Neural cell (in vitro differentiated cells): ENCODE results near the gene MYB. TPM values are rescaled to one million over a fixed set of nuclear protein-coding genes. Genes with fewer than 3 reads are reported as not detected.
"Not testable (repeated sequence)": the region's sequence is repeated elsewhere in the genome, so short reads cannot be mapped to it uniquely, and the experiment has no call there.

ENCODE experiments used
- H2AFZ ChIP-seq: fragments of 200-600, 300-800 bp; sonication (generic), shearing (Covaris generic); 2 replicates; pipeline ENCODE4 v1.6.0; 2014; ENCODE audit warnings: low read depth, mild to moderate bottlenecking, antibody characterized with exemption, low read length, moderate library complexity
- H3F3A ChIP-seq: fragments of 200-600 bp; shearing (Covaris generic); 2 replicates; pipeline ENCODE4 v1.6.1; 2016; ENCODE audit warnings: mild to moderate bottlenecking, moderate library complexity, mixed read lengths, antibody characterized with exemption, low read length; ENCODE audit not compliant: insufficient read depth, poor library complexity, severe bottlenecking
- H3K27ac ChIP-seq: fragments of 200-600, 300-800 bp; sonication (generic), shearing (Covaris generic); 2 replicates; pipeline ENCODE4 v1.5.1; 2014; ENCODE audit warnings: mild to moderate bottlenecking, low read length, moderate library complexity
- H3K27me3 ChIP-seq: fragments of 300-800, 200-600 bp; sonication (generic), shearing (Covaris generic); 2 replicates; pipeline ENCODE4 v1.6.0; 2014; ENCODE audit warnings: mild to moderate bottlenecking, low read depth, low read length, moderate library complexity; ENCODE audit not compliant: insufficient read depth
- H3K36me3 ChIP-seq: fragments of 300-800, 200-600 bp; sonication (generic), shearing (Covaris generic); 2 replicates; pipeline ENCODE4 v1.5.1; 2014; ENCODE audit warnings: mild to moderate bottlenecking, antibody characterized with exemption, low read length, moderate library complexity; ENCODE audit not compliant: insufficient read depth
- H3K4me2 ChIP-seq: fragments of 300-800, 200-600 bp; sonication (generic), shearing (Covaris generic); 2 replicates; pipeline ENCODE4 v1.6.0; 2014; ENCODE audit warnings: mild to moderate bottlenecking, low read length
- H3K4me3 ChIP-seq: fragments of 300-800, 200-600 bp; sonication (generic), shearing (Covaris generic); 2 replicates; pipeline ENCODE4 v1.5.1; 2014; ENCODE audit warnings: mild to moderate bottlenecking, low read length, moderate library complexity
- H3K79me2 ChIP-seq: fragments of 200-600 bp; shearing (Covaris generic); replicated peaks from 2 replicates; pipeline ENCODE4 v1.6.0; 2014; ENCODE audit warnings: mild to moderate bottlenecking, low read length, moderate library complexity; ENCODE audit not compliant: insufficient read depth
- H3K9ac ChIP-seq: fragments of 300-800, 200-600 bp; sonication (generic), shearing (Covaris generic); 2 replicates; pipeline ENCODE4 v1.6.1; 2016; ENCODE audit warnings: mild to moderate bottlenecking, low read length, mixed read lengths
- H3K9me2 ChIP-seq: fragments of 200-600 bp; shearing (Covaris generic); 2 replicates; pipeline ENCODE4 v1.6.1; 2016; ENCODE audit warnings: mild to moderate bottlenecking, low read length, mixed read lengths; ENCODE audit not compliant: insufficient read depth
- H3K9me3 ChIP-seq: fragments of 200-600, 300-800 bp; sonication (generic), shearing (Covaris generic); 2 replicates; pipeline ENCODE4 v1.6.1; 2016; ENCODE audit warnings: mild to moderate bottlenecking, mixed run types, low read length, moderate library complexity, mixed read lengths
- H4K20me1 ChIP-seq: fragments of 200-600 bp; shearing (Covaris generic); 2 replicates; pipeline ENCODE4 v1.6.1; 2016; ENCODE audit warnings: mild to moderate bottlenecking, mixed run types; ENCODE audit not compliant: insufficient read depth
- CTCF ChIP-seq: fragments of 450-650 bp; IDR thresholded peaks from 2 replicates; pipeline ENCODE4 v1.5.1; 2014; ENCODE audit warnings: antibody characterized with exemption, mild to moderate bottlenecking, moderate library complexity; ENCODE audit not compliant: poor library complexity, severe bottlenecking
- EP300 ChIP-seq: fragments of 450-650 bp; conservative IDR thresholded peaks from 2 replicates; pipeline ENCODE4 v1.6.1; 2014; ENCODE audit warnings: antibody characterized with exemption, mild to moderate bottlenecking, moderate library complexity; ENCODE audit not compliant: poor library complexity, severe bottlenecking
- MXI1 ChIP-seq: fragments of 450-650 bp; conservative IDR thresholded peaks from 2 replicates; pipeline ENCODE4 v1.6.1; 2014; ENCODE audit warnings: antibody characterized with exemption, mild to moderate bottlenecking; ENCODE audit not compliant: poor library complexity, severe bottlenecking
- POLR2AphosphoS5 ChIP-seq: IDR thresholded peaks from 2 replicates; pipeline ENCODE4 v1.6.1; 2012
- RAD21 ChIP-seq: fragments of 450-650 bp; conservative IDR thresholded peaks from 2 replicates; pipeline ENCODE4 v1.6.1; 2014; ENCODE audit warnings: antibody characterized with exemption, mild to moderate bottlenecking, moderate library complexity
- REST ChIP-seq: IDR thresholded peaks from 2 replicates; pipeline ENCODE4 v1.6.1; 2012; ENCODE audit warnings: borderline replicate concordance
- SMC3 ChIP-seq: fragments of 450-650 bp; conservative IDR thresholded peaks from 2 replicates; pipeline ENCODE4 v1.6.1; 2014; ENCODE audit warnings: antibody characterized with exemption, mild to moderate bottlenecking, moderate library complexity; ENCODE audit not compliant: poor library complexity
- TAF1 ChIP-seq: IDR thresholded peaks from 2 replicates; pipeline ENCODE4 v1.6.1; 2012; ENCODE audit warnings: low read depth
- polyA plus RNA-seq: library from polyadenylated mRNA; depleted of rRNA; stranded (reverse); fragments of >200 nt; gene quantifications from 2 replicates; pipeline ENCODE4 v1.2.3, GENCODE V29; 2014

Gene MYB
- polyA plus RNA-seq, 1 donor from 2014 or later = 4.0 TPM

DNA sequence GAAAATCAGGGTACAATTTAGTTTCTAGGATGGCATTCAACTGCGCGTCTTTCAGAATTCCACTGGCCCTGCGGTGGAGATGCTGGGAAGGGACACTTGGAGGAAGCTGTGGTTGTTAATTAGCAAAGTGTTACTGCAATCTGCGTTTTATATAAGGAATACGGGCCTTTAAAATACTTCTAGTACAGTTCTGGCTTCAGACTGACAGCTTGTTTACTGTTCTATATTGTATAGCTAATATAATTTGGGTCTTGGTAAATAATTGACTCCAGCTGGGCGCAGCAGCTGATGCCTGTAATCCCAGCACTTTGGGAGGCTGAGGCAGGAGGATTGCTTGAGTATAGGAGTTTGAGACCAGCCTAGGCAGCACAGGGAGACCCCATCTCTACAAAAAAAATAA lies 63.7 kb downstream of the MYB start (continued):
- TF ChIP-seq EP300 (no peak), MXI1 (no peak), POLR2AphosphoS5 (no peak)

DNA sequence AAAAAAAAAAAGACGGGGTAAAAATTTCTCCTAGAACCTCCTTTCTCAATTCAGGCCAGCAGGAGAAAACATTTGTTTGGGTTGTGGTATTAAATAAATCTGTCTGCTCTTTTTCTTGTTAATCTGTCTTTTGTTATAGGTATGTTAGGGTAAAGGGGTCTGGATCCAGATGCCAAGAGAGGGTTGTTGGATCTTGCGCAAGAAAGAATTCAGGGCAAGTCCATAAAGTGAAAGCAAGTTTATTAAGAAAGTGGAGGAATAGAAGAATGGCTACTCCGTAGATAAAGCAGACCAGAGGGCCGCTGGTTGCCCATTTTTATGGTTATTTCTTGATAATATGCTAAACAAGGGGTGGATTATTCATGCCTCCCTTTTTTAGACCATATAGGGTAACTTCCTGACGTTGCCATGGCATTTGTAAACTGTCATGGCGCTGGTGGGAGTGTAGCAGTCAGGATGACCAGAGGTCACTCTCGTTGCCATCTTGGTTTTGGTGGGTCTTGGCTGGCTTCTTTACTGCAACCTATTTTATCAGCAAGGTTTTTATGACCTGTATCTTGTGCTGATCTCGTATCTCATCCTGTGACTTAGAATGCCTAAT lies 65.4 kb downstream of the MYB start:
- not testable (repeated sequence) for H3K9me3 ChIP-seq, H4K20me1 ChIP-seq, H3K4me3 ChIP-seq, H3K27me3 ChIP-seq, H3F3A ChIP-seq, H3K27ac ChIP-seq, H3K4me2 ChIP-seq, H3K9me2 ChIP-seq, H3K9ac ChIP-seq, H3K79me2 ChIP-seq, H2AFZ ChIP-seq, H3K36me3 ChIP-seq

- Histone ChIP-seq H3K9ac (no peak overlapping the region), H3F3A (no peaks in the 10 kb centered on the region), H2AFZ (no peak overlapping the region), H3K27me3 (no peaks in the 10 kb centered on the region), H4K20me1 (no peaks in the 10 kb centered on the region), H3K36me3 (no peaks in the 10 kb centered on the region), H3K4me3 (no peak overlapping the region), H3K9me3 (no peaks in the 10 kb centered on the region), H3K9me2 (no peaks in the 10 kb centered on the region), H3K79me2 (no peaks in the 10 kb centered on the region), H3K4me2 (no peak overlapping the region), H3K27ac (no peak overlapping the region)
- no peak for TF ChIP-seq EP300
- TF ChIP-seq REST = no peak
- TF ChIP-seq POLR2AphosphoS5 = no peak
- no peak for TF ChIP-seq TAF1
- no peak for TF ChIP-seq RAD21
Measured at GRCh38 chr6:135250234-135250633, 69.1 kb downstream of the MYB start.

- Histone ChIP-seq H2AFZ (no peak overlapping the region), H3K27ac (no peak overlapping the region)
Measured at GRCh38 chr6:135250751-135251497, 69.8 kb downstream of the MYB start.

More at GRCh38 chr6:135250751-135251497, 69.8 kb downstream of the MYB start:
- Histone ChIP-seq H3K9me3 (no peaks in the 10 kb centered on the region), H4K20me1 (no peaks in the 10 kb centered on the region), H3K27me3 (no peaks in the 10 kb centered on the region), H3K9me2 (no peaks in the 10 kb centered on the region), H3K4me2 (no peak overlapping the region), H3K79me2 (no peaks in the 10 kb centered on the region), H3K36me3 (no peaks in the 10 kb centered on the region), H3F3A (no peaks in the 10 kb centered on the region), H3K4me3 (no peak overlapping the region), H3K9ac (no peak overlapping the region)
- TF ChIP-seq MXI1 (no peak), SMC3 (no peak), CTCF (no peak), REST (no peak), TAF1 (no peak), RAD21 (no peak)
